Measurements from ENCODE around the gene SPARCL1.

Gene SPARCL1

DNA sequence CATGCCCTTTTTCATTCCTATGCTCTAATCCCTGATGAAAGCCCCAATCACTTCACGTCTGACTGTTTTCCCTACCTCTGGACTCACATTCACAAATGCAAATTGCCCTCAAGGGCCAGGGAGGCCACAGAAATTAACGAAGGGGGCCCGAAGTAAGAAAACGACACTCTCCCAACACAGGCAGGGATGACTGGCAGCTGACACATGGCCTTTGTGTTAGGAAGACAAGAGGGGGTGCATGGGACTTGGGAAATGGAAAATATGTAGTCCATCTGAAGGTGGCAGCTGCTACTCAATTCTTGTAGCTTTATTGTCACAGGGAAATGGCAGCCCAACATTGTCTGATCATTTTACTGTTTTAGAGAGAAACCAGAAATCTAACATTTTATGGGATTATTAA lies 12.3 kb upstream of the SPARCL1 start:
- no peak for DNase-seq

DNA sequence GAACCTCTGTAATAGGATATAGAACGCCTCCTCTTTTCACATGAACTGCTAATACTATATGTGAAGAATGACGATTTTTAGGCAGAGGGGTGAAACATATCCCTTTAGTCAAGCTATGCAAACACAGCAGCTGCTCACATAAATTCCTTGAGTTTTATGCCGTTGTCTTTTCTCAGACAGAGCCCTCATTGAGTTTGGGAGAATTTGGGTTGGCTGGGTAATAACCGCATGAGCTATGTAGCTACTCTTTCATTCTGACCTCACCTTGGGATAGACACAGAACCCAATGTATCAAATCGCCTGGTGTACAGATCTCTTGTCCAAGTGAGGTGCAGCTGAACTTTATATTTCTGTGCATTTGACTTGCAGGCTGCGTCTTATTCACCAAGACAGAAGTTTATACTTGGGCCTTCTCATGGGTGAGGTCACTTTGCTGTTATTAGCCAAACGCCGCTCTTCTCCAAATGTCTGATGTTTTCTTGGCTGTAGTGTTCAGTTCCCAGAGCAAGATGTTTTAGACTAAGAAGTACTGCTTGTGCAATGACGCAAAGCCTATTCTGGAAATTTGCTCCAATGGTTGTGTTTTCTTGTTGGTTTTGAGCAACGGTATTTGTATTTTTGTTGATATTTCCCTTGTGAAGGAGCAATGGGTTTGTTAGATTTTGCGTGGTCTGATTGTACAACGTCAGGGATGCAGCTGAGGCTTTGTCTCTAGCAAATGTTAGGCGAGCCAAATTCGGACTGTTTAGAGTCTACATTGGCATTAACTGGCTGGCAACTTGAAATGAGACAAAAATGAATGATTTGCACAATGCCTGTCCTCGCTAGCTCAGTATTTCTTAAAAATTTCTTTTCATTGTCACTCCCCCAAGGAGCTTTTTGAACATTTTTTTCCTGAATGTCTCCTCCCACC lies 11.2 kb upstream of the SPARCL1 start:
- DNase-seq = no peak

DNA sequence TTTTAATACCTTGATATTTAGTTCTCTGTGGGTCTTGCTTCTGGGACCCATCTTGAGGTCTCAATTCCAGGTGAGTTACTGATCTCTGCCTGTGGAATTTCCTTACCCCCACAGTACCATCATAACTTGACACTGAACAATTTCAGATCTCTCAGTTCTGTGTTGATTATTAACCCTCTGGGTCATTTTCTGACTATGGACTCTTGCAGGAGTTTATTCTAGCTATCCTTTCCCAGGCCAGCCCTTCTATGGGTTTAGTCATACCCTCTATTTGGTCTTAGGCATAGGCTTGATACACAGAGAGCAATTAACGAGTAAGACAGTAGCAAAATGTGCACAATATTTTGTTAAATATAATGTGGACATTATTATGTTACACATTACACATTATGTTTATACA lies 3.7 kb upstream of the SPARCL1 start:
- DNase-seq = no peak

DNA sequence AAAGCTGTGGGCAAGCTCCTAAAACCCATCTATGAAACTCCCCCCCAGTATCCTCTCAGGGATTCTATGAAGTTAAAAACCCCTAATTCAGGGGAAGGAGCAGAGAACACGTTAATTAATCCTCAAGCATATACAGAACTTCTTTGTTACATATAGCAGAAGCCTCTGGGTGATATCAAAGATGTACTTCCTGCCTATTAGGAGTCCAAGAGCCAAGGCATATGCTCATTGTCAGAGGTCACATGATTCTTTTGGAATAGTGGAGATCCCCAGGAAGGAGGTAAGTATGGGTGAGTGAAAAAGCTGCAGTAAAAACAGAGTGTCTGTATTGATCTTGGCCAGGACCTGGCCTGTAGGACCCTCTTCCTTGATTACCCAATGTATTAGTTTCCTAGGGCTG lies 2.9 kb upstream of the SPARCL1 start:
- DNase-seq = no peak

DNA sequence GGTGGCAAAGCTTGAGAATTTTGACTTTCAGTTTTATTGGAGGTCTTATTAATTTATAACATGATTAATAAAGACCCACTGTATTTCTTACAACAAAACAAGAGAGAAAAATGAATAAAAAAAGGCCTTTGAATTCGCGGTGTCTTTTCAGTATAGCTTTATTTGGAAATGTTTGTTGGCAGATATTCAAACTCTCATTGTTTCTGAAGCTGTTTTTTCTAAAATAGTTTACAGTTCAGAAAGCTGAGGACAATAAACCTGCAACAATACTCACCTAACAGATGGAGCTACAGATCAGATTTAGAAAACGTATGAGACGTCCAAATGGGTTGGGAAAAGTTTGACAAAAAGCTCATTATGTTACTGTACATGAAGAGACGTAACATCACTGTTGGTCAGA lies 2.4 kb upstream of the SPARCL1 start:
- DNase-seq = no peak

DNA sequence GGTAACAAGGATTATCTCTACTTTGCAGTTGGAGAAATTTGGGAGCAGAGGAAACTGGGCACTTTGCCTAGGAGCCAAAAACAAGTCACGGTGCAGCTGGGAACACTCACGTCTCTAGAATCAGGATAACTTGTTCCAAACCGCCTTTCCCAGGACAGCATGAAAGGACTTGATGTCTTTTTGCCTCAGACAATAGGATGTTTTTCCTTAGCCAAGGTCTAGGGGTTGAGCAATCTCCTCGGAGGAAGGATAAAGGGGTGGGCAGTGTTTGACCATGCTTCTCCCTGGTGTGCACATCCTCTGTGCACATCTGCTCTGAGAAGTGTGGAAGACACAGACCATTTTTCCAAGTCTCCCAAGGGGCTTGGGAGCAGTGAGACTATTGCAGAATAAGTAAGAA lies 1.7 kb upstream of the SPARCL1 start:
- DNase-seq = no peak

DNA sequence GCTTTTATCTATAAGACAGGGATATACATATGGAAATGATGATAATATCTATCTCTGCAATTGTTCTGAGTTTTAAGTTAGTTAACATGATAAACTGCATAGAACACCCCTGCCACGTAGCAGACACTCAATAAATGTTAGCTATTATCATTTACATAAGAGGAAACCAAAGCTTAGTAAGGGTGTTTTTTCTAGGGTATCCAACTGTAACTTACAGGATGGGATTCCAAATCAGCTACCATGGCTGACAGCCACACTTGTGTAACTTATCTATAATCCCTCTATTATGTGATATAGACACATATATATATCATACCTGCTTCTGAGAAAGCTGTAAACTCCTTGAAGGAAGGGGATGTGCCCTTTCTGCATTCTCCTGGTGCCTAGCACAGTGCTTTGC lies 1.1 kb upstream of the SPARCL1 start:
- no peak for DNase-seq

DNA sequence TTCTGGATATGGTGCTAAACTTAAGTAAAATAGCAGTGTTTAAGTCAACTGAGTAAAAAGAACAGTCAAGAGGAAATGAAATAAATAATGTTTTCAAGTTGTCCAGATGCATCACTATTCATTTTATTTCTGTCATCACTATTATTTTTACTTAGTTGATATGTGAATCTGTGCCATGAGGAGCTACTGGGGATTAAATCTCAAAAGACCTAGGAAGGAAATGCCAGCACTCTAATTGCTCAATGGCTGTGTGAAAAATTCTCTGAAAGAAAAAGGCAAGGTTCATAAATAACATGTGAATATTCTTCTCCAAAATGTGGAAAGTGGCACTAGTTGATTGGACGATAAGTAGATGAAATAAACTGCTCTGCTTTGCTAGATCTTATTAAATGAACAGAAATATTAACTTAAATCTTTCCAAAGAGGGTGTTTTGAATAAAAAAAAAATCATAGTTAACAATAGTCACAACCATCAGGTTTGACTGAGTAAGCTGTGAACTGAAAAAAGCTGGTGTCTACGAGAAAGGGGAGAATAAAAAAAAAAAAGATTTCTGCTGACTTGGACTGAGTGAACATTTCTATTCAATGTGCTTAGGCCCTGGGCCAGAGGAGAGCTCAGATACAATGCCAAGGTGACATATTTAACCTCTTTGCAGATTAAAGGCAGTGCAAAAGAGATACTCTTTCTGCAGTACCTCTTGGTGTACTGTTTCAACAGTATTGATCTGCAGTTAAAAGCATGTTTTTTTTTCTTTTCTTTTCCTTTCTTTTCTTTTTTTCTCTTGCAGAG lies 1.6 kb downstream of the SPARCL1 start:
- no peak for DNase-seq

DNA sequence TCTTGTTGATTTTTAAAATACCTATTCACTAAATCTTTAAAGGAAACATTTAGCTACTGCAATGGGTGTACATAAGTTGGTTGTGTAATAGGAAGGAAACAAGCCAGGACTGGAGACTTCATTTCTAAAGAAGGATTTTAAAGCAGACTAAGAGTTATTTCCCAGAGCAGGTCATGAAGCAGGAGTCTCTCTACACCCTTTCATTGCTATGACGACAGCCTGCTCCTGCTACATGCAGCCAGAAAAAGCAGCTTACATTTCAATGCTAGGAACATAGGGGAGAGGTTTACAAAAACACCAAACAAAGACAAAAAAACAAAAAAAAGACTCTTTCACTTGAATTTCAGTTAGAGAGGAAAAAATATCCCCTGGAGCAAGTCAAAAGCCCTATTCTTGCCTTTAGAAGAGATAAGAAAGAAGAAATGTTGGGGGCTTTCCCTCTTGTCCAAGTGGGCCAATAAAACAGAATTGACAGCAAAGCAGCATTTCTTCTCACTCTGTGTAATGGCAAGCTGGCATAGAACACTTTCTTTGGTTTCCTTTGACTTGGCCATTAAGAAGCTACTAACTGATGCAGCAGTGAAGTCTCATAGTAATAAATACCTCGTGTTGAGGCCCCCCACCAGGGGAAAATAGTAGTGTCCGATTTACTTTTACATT lies 3.4 kb downstream of the SPARCL1 start:
- DNase-seq = no peak

DNA sequence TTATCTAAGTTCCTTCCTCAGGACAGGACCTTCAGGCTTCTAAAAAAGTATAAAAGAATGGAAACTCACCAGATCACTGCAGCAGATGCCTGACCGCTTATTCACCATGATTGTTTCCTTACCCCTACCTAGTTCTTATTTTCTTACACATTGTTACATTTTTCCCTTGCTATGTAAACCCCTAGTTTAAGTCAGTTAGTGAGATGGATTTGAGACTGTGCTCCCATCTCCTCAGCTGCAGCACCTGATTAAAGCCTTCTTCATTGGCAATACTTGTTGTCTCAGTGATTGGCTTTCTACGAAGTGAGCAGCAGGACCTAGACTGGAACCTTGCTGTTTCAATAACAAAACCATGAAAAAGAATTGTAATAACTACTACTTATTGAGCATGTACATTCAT lies 4.7 kb downstream of the SPARCL1 start:
- no peak for DNase-seq

DNA sequence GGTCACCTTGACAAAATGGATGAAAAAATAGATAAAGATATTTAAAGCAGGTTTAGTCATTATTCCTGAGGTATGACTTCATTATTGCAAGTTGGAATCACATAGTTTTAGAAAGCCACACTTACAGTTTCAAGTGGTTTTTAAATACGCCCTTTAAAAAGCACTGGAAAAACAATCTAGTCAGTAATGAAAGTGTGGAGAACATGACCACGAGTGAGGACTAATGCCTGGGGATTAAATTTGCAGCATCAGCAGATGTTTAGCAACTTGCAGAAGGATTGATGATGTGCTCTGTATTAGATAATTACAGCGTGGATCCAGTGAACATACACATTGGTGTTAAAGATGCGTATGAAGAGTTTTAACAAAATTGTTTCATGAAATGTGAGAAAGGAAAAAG lies 5.9 kb downstream of the SPARCL1 start:
- no peak for DNase-seq

DNA sequence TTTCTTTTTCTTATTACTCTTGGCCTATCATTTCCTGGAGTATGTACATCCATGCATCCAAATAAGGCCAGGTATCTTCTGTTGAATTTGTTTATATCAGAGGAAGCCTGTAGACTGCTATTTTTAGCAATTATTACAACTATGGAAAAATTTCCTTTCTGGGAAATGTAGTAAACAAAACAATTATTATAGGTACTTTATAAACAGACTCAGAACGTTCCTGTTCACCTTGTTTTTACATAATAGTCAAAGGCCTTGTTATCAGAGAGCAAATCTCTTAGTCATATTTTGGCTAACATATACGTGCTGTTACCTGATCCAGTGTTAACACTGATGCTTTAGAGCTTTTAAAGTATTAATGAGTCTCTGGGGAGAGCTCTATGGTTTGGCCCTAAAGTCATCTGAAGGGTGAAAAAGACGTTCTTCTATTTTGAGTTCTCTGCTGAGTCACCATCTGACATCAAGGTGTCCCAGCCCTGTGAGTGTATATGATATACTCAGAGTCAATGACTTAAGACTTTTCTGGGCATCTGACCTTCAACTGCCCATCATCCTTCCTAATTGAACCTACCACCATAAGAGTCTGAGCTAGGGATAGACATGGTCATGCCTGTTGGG lies 7.3 kb downstream of the SPARCL1 start:
- no peak for DNase-seq

DNA sequence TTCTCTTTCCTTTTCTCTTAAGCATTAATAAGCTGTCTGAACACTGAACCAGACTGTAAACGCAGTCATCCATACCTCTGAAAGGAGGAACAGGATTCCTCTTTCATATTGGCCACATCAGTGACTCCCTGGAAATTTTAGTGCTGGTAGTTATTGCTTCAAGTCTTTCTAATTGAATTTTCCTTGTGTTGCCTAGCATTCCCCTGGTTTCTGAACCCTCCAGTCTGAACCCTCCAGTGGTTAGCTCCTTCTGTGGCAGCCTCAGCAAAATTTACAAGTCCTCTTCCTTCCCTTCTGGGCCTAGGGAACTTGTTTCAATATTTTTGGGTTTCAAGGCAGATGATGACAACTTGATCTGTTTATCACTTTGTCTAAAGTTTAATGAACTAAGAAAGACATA lies 7.9 kb downstream of the SPARCL1 start:
- no peak for DNase-seq

DNA sequence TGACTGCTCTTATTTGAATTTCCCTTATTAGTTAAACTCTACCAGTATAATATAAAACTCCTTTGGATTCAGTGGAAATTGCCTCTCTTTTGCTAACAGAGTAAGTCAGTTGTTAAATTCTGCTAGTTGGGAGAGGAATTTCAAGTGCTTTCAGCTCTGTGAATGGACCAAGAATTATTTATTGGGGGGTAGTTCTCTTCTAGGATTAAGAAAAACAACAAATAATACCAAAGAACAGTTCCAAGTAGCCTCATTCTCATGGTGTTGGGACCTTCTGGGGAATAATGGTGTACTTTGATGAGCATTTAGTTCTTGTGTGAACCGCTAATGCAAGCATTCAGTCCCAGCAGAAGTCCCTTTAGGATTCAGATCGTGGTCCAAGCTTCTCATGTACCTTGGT lies 11.6 kb downstream of the SPARCL1 start:
- no peak for DNase-seq

DNA sequence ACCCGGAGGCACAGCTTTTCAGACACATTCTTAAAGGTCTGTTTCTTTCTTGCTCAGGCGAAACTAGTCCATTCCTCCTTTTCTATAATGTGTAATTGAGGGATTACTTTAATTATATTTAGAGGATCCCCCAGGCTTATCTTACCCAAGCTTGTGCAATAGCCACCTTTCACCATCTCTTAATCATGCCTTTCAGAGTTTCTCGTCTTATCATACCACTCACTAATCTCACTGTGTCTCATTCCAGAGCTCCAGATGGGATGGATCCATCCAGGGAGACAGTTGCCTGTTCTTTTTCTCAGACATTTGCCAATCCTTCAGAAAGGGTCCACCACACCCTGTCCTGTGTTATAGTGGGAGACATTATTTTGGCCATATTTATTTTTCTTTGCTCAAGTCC lies 12.5 kb downstream of the SPARCL1 start:
- no peak for DNase-seq

DNA sequence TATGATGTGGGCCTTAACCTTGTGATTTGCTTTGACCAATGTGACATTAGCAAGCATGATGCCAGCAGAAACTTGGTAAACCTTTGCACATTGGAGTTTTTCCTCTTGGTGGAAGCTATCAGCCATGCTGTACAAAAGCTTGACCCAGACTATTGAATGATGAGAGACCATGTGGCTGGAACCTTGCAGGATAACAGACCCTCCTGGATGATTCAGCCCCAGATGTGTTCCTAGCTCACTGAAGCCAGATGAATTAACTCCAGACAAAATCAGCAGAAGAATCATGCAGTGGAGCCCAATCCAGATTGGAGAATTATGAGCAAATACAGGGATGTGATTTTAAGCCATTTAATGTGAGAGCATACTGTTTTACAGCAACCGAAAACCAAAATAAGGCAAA lies 16.8 kb downstream of the SPARCL1 start:
- no peak for DNase-seq

DNA sequence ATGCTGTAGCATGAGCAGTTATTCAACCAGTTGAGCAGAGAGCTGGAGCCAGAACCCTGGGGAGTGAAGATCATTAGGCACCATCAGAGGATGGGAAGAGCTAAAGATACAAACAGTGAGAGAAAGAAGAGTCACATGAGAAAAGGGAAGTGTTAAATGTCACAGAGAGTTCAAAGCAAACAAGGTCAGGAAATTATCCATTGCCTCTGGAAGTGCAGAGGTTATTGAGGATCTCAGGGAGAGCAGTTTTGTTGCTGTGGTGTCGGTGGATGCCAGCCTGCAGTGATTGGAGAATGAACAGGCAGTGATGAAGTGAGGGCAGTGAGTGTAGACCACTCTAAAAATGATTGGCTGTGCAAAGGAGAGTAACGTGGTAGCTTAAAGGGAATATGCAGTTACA lies 17.7 kb downstream of the SPARCL1 start:
- no peak for DNase-seq

DNA sequence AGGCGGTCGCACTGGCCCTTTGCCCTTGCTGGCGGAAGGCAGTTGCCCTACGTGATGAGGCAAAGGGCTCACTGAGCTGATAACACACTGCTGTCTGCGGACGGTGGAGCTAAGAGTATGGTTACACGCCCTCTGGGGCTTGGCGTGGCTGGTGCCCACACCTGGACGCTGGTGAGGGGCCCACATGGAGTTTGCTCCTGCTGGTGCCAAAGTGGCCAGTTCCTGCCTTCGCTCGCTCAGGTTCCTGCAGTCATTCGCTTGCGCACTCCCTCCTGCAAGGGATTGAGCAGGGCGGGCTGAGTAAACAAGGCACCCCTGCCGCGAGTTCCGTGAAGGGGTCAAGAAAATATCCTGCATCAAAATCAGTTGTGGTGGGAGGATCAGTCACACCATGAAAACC lies 18.4 kb downstream of the SPARCL1 start:
- DNase-seq = no peak

DNA sequence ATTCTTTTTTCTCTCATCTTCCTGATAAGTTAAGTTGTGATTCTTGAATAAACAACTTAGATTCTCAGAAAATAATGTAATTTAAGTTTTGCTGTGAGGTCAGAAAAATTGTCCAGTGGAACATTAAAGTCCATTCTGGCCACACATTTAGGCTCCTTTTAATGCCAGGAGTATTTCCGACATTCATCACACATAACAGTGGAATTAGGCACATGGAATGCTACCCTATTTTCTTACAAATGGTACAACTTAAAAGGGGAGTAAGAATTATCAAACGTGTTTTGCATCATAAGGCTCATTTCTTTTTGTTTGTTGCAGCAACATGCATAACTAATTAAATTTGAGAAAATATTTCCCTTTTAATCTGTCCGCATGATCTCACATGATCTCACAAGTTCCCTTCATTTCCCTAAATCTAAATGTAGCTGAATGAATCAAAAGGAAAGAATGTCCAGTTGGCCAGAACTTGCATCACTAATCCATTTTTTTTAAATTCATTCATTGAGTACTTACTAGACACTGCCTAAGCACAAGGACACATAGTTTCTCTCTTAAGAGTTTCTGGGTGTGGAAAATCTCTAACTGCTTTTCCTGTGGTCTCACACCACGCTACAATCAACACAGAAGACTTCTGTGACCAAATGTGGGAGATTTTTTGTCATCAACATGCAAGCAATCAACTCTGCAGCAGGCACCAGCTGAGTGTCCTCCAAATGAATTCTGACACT lies 22.0 kb downstream of the SPARCL1 start:
- no peak for DNase-seq

DNA sequence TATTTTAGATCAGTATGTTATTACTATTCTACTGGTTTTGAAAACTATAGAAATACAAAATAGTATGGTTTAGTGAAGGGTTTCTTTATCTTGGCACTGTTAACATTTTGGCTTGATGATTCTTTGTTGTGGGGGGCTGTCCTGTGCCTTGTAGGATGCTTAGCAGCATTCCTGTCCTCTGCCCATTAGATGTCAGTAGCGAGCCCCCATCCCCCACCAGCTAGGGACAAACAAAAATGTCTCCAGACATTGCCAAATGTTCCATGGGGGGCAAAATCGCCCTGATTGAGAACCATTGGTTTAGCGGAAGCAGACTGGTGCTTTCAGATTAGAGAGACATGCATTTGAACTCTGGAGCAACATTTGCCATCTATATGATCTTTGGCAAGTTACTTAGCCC lies 23.3 kb downstream of the SPARCL1 start:
- no peak for DNase-seq

DNA sequence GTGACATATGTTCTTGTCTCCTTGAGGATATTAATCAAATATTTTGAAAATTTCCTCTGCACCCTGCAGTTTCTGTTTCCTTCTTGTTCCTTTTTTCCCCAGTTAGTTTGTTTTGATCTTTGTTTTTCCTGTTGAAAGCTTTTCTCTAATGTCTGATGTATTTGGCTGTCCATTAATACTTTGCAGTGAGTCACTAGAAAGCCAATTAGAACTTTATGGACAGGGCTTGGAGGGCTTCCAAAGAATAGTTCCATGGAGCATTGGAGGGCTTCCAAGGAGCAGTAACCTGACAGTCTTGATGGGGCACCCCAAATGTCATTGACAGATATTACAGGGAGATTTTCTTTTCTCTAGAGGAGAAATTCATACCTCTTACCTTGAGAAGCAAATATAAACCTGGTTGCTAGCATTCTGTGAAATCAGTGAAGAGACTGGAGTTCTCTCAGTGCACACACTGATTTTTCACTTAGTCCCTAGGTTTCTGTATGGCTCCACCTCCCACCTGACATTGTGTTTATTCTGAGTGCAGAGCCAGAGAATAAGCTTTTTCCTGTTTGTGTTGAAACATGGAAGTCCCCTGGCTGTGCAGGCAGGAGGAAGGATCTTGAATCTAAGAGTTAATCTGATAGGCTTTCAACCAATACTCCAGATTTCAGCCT lies 26.5 kb downstream of the SPARCL1 start:
- DNase-seq = no peak

DNA sequence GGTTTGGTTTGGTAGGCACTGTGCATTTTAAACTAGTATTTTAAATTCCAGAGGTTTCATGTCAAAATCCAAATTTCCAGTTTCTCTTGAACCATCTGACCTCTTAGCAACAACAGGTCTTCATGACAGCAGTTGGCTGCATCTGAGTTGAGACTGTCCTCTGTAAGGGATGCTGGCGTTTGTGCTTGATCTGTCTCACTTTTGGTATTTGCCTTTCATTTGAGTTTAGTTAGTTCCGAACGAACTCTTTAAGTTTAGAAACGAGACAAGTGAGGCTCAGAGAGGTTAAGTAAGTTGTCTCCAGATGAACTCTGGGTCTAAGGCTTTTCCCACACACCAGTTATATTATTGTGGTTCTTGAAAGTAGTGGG lies 29.1 kb downstream of the SPARCL1 start:
- no peak for DNase-seq
